Suppressor macrophage treated with lipopolysaccharide for 4 hours (primary cell): ENCODE results near the gene MYBPC1.
"Not testable (repeated sequence)": the region's sequence is repeated elsewhere in the genome, so short reads cannot be mapped to it uniquely, and the experiment has no call there.

Source experiments
- DNase-seq: peaks from one replicate; pipeline ENCODE4 v3.0.0-alpha.2; 2020

Gene MYBPC1

GRCh38 chr12:101660662-101661061, 65.9 kb downstream of the MYBPC1 start:
- DNase-seq = peak; percentile 36

GRCh38 chr12:101663298-101663697, 68.5 kb downstream of the MYBPC1 start:
- DNase-seq = no peak

- DNase-seq = no peak
Measured at GRCh38 chr12:101664992-101665391, 70.2 kb downstream of the MYBPC1 start.

- no peak for DNase-seq
Measured at GRCh38 chr12:101666052-101666728, 71.4 kb downstream of the MYBPC1 start.

- DNase-seq = no peak
Measured at GRCh38 chr12:101667591-101667990, 72.8 kb downstream of the MYBPC1 start.

GRCh38 chr12:101670007-101670671, 75.4 kb downstream of the MYBPC1 start:
- peak; percentile 59 for DNase-seq

- DNase-seq = peak; percentile 79
Measured at GRCh38 chr12:101671157-101671791, 76.5 kb downstream of the MYBPC1 start.

GRCh38 chr12:101671833-101672232, 77.1 kb downstream of the MYBPC1 start:
- peak; percentile 27 for DNase-seq

GRCh38 chr12:101675555-101675954, 80.8 kb downstream of the MYBPC1 start:
- no peak for DNase-seq

- DNase-seq = not testable (repeated sequence)
Measured at GRCh38 chr12:101676497-101676896, 81.7 kb downstream of the MYBPC1 start.

GRCh38 chr12:101678081-101678480, 83.3 kb downstream of the MYBPC1 start:
- no peak for DNase-seq

- no peak for DNase-seq
Measured at GRCh38 chr12:101680240-101680639, 85.5 kb downstream of the MYBPC1 start.

- DNase-seq = no peak
Measured at GRCh38 chr12:101680647-101681046, 85.9 kb downstream of the MYBPC1 start.

GRCh38 chr12:101681627-101682026, 86.9 kb downstream of the MYBPC1 start:
- DNase-seq = not testable (repeated sequence)

- DNase-seq = no peak
Measured at GRCh38 chr12:101685092-101685491, 90.3 kb downstream of the MYBPC1 start.

GRCh38 chr12:101686176-101686575, 91.4 kb downstream of the MYBPC1 start:
- no peak for DNase-seq

GRCh38 chr12:101690544-101691098, 95.8 kb downstream of the MYBPC1 start:
- no peak for DNase-seq

GRCh38 chr12:101691503-101692096, 96.8 kb downstream of the MYBPC1 start:
- DNase-seq = no peak

- DNase-seq = no peak
Measured at GRCh38 chr12:101694297-101694848, 99.6 kb downstream of the MYBPC1 start.

- no peak for DNase-seq
Measured at GRCh38 chr12:101694986-101695385, 100.2 kb downstream of the MYBPC1 start.

- no peak for DNase-seq
Measured at GRCh38 chr12:101695706-101696105, 100.9 kb downstream of the MYBPC1 start.

GRCh38 chr12:101696251-101697196, 101.8 kb downstream of the MYBPC1 start:
- DNase-seq = peak; percentile 50
